ENCODE data around the gene APBB2. TPM values are rescaled to one million over a fixed set of nuclear protein-coding genes. Genes with fewer than 3 reads are reported as not detected.
A peak's percentile ranks its signal among the peaks of the same experiment; 100 is the strongest.

APBB2 gene
- total and polyA plus RNA-seq, 12 donors, result 5.2 to 35.4 (median 26.3) TPM

GRCh38 chr4:41144040-41144379 is 70.3 kb downstream of the APBB2 start:
- Histone ChIP-seq H3K36me3 (peaks cover 0 to 8% (median 0%) of the 10 kb centered on the region in 9 donors), H3K9me3 (no peaks in the 10 kb centered on the region), H3K27me3 (no peaks in the 10 kb centered on the region), H3K27ac (peak overlapping the region; percentile 50 to 87 (median 72)), H3K4me3 (peak overlapping the region in 2 of 10 donors; percentile 5 to 13), H3K4me1 (peaks cover 0 to 71% (median 52%) of the 10 kb centered on the region in 9 donors)
- WGBS, 2 donors, result 41 to 44% methylated on average over 3 of the region's 3 CpGs
- ATAC-seq (peak in 6 of 8 donors; percentile 5 to 59 (median 36)), DNase-seq (no peak)
- intact Hi-C loops (cut with DNase I), result loop anchor here in 4 of 10 donors (5.0 to 10.0 kb wide), 3 partner anchors 61 to 92 kb away; partner anchors contain the start of gene APBB2 (in 2 of the 4)
- no peak for TF ChIP-seq CTCF (IDR thresholded peaks at IDR 0.05)

- ATAC-seq (peak; percentile 59 to 87 (median 83)), DNase-seq (peak in 1 of 2 donors; percentile 64)
- intact Hi-C loops (cut with DNase I), result loop anchor here in 4 of 10 donors (5.0 to 10.0 kb wide), 3 partner anchors 61 to 91 kb away; partner anchors contain the start of gene APBB2 (in 2 of the 4)
- peak overlapping the region in 4 of 10 donors; percentile 5 to 18 (median 11) for H3K4me3 ChIP-seq
- peak overlapping the region; percentile 50 to 87 (median 72) for H3K27ac ChIP-seq
- peaks cover 0 to 68% (median 52%) of the 10 kb centered on the region in 9 donors for H3K4me1 ChIP-seq
- H3K27me3 ChIP-seq, result no peaks in the 10 kb centered on the region
- TF ChIP-seq CTCF (IDR thresholded peaks at IDR 0.05), result no peak
- peaks cover 0 to 8% (median 0%) of the 10 kb centered on the region in 9 donors for H3K36me3 ChIP-seq
- H3K9me3 ChIP-seq, result peaks cover 0 to 3% (median 0%) of the 10 kb centered on the region in 11 donors
- WGBS, 2 donors, result 49 to 57% methylated on average over 6 of the region's 6 CpGs
Measured at GRCh38 chr4:41143311-41144039, 70.9 kb downstream of the APBB2 start.

GRCh38 chr4:41142376-41143310 is 71.7 kb downstream of the APBB2 start:
- peak overlapping the region; percentile 38 to 87 (median 72) for H3K27ac ChIP-seq
- DNase-seq (peak in 1 of 2 donors; percentile 29), ATAC-seq (peak; percentile 25 to 62 (median 43))
- peaks cover 0 to 9% (median 0%) of the 10 kb centered on the region in 11 donors for H3K9me3 ChIP-seq
- H3K4me3 ChIP-seq, result no peak overlapping the region
- WGBS, 2 donors, result 58 to 59% methylated on average over 10 of the region's 10 CpGs
- H3K4me1 ChIP-seq, result peaks cover 0 to 62% (median 52%) of the 10 kb centered on the region in 9 donors
- H3K27me3 ChIP-seq, result no peaks in the 10 kb centered on the region
- H3K36me3 ChIP-seq, result peaks cover 0 to 8% (median 0%) of the 10 kb centered on the region in 9 donors
- TF ChIP-seq CTCF (IDR thresholded peaks at IDR 0.05), result no peak
- intact Hi-C loops (cut with DNase I), result loop anchor here in 4 of 10 donors (5.0 to 10.0 kb wide), 3 partner anchors 62 to 90 kb away; partner anchors contain the start of gene APBB2 (in 2 of the 4)

- H3K9me3 ChIP-seq, result peaks cover 0 to 9% (median 0%) of the 10 kb centered on the region in 11 donors
- no peak overlapping the region for H3K4me3 ChIP-seq
- ATAC-seq (peak in 2 of 8 donors; percentile 23 to 59), DNase-seq (no peak)
- H3K4me1 ChIP-seq, result peaks cover 0 to 56% (median 47%) of the 10 kb centered on the region in 9 donors
- 50 to 74% methylated on average over 1 of the region's 1 CpG for WGBS, 2 donors
- TF ChIP-seq CTCF (IDR thresholded peaks at IDR 0.05), result no peak
- peaks cover 0 to 8% (median 0%) of the 10 kb centered on the region in 9 donors for H3K36me3 ChIP-seq
- intact Hi-C loops (cut with DNase I), result loop anchor here in 4 of 10 donors (5.0 to 10.0 kb wide), 3 partner anchors 63 to 90 kb away; partner anchors contain the start of gene APBB2 (in 2 of the 4)
- H3K27ac ChIP-seq, result peak overlapping the region; percentile 3 to 87 (median 72)
- H3K27me3 ChIP-seq, result no peaks in the 10 kb centered on the region
Measured at GRCh38 chr4:41141900-41142299, 72.4 kb downstream of the APBB2 start.

Measured in heart right ventricle (tissue), 16 donors.